Vagina (tissue), 2 donors: ENCODE measurements around the gene COTL1. TPM values are rescaled to one million over a fixed set of nuclear protein-coding genes. Genes with fewer than 3 reads are reported as not detected.

ENCODE experiments used
- DNase-seq, 2 donors: peaks; one replicate each; pipeline ENCODE4 v3.0.0-alpha.2; 2017; ENCODE audit errors: extremely low spot score in 2 of 2
- H3K27ac ChIP-seq: fragments of 200-600 bp; sonication (generic); one replicate; pipeline ENCODE4 v1.5.1; 2019
- H3K27me3 ChIP-seq: fragments of 200-600 bp; sonication (generic); one replicate; pipeline ENCODE4 v1.5.1; 2019
- H3K36me3 ChIP-seq, 2 donors: fragments of 200-600 bp; sonication (generic); one replicate each; pipeline ENCODE4 v1.5.1; 2017 to 2019
- H3K4me1 ChIP-seq: fragments of 200-600 bp; sonication (generic); one replicate; pipeline ENCODE4 v1.5.1; 2019
- H3K4me3 ChIP-seq, 2 donors: fragments of 200-600 bp; sonication (generic); 1 replicate in 1 of 2; 2 replicates in 1 of 2; pipeline ENCODE4 v1.5.1; 2016 to 2019
- H3K9me3 ChIP-seq: fragments of 200-600 bp; sonication (generic); one replicate; pipeline ENCODE4 v1.5.1; 2019
- CTCF ChIP-seq, 3 experiments: fragments of 450-650 bp in 2 of 3; fragments of 200-600 bp in 1 of 3; sonication (generic) in 1 of 3; IDR thresholded peaks; one replicate each; pipeline ENCODE4 v1.5.1; 2017 to 2019; ENCODE audit warnings: antibody characterized with exemption in 3 of 3, mild to moderate bottlenecking in 2 of 3, moderate library complexity in 2 of 3
- POLR2A ChIP-seq, 2 donors: fragments of 450-650 bp; IDR thresholded peaks; one replicate each; pipeline ENCODE4 v1.6.1; 2017; ENCODE audit warnings: antibody characterized with exemption in 2 of 2, mild to moderate bottlenecking in 2 of 2, moderate library complexity in 2 of 2
- POLR2AphosphoS5 ChIP-seq, 2 donors: sonication (generic); formaldehyde crosslinking; IDR thresholded peaks; one replicate each; pipeline ENCODE4 v1.9.0; 2017; ENCODE audit warnings: antibody characterized with exemption in 2 of 2, mild to moderate bottlenecking in 2 of 2, low read depth in 1 of 2; ENCODE audit not compliant: insufficient read depth in 1 of 2
- intact Hi-C: fragments of 100-400 bp; cut with DNase I; formaldehyde crosslinking; loops from one replicate; pipeline ENCODE4 v1.15.1; 2023
- total RNA-seq: library from RNA; depleted of rRNA; stranded (reverse); fragments of >200 nt; gene quantifications from one replicate; pipeline ENCODE4 v1.2.3, GENCODE V29; 2016

Gene COTL1
- total RNA-seq, 1 donor from 2014 or later: 67.8 TPM

- no peak for DNase-seq
- intact Hi-C loops: no loop called here
- TF ChIP-seq CTCF (IDR thresholded peaks at IDR 0.05): no peak
- no peak for TF ChIP-seq POLR2A (IDR thresholded peaks at IDR 0.05)
- no peak for TF ChIP-seq POLR2AphosphoS5 (IDR thresholded peaks at IDR 0.05; ENCODE audit: insufficient read depth in 1 of 2, low read depth in 1 of 2)
- Histone ChIP-seq H3K27me3 (no peaks in the 10 kb centered on the region), H3K27ac (no peak overlapping the region), H3K9me3 (no peaks in the 10 kb centered on the region), H3K36me3 (no peaks in the 10 kb centered on the region), H3K4me1 (peaks cover 8% of the 10 kb centered on the region), H3K4me3 (no peak overlapping the region)
These were observed 8.2 kb downstream of the COTL1 start for GRCh38 chr16:84609563-84610177.

DNA sequence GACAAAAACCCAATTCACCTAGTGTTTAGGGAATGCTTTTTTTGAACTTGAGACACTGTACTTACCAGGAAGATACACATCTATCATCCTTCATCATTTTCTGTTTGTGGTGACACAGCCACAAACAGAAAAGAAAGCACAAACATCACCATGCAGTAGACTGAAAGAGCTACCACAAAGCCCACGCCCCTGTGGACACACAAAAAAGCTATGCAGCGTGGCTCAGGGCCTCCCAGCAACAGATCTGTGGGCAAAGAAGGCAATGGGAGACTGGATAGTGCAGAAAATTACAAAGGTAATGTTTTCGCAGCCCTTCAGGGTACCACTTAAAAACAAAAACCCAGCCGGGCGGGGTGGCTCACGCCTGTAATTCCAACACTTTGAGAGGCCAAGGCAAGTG is 9.6 kb downstream of the COTL1 start:
- H3K27me3 ChIP-seq: no peaks in the 10 kb centered on the region
- no peak for DNase-seq
- no peaks in the 10 kb centered on the region for H3K36me3 ChIP-seq
- intact Hi-C loops: no loop called here
- H3K4me1 ChIP-seq: peaks cover 13% of the 10 kb centered on the region
- no peak overlapping the region for H3K4me3 ChIP-seq
- no peaks in the 10 kb centered on the region for H3K9me3 ChIP-seq
- no peak overlapping the region for H3K27ac ChIP-seq
- TF ChIP-seq POLR2AphosphoS5 (IDR thresholded peaks at IDR 0.05; ENCODE audit: insufficient read depth in 1 of 2, low read depth in 1 of 2) (no peak), POLR2A (IDR thresholded peaks at IDR 0.05) (no peak)

- H3K36me3 ChIP-seq: no peaks in the 10 kb centered on the region
- H3K4me3 ChIP-seq: no peak overlapping the region
- H3K27ac ChIP-seq: no peak overlapping the region
- TF ChIP-seq POLR2AphosphoS5 (IDR thresholded peaks at IDR 0.05; ENCODE audit: insufficient read depth in 1 of 2, low read depth in 1 of 2): no peak
- no peak for TF ChIP-seq POLR2A (IDR thresholded peaks at IDR 0.05)
- no peak for TF ChIP-seq CTCF (IDR thresholded peaks at IDR 0.05)
- peaks cover 19% of the 10 kb centered on the region for H3K4me1 ChIP-seq
- no peaks in the 10 kb centered on the region for H3K9me3 ChIP-seq
- no peak for DNase-seq
- intact Hi-C loops: no loop called here
- no peaks in the 10 kb centered on the region for H3K27me3 ChIP-seq
These were observed 10.2 kb downstream of the COTL1 start for GRCh38 chr16:84607694-84608093.

DNA sequence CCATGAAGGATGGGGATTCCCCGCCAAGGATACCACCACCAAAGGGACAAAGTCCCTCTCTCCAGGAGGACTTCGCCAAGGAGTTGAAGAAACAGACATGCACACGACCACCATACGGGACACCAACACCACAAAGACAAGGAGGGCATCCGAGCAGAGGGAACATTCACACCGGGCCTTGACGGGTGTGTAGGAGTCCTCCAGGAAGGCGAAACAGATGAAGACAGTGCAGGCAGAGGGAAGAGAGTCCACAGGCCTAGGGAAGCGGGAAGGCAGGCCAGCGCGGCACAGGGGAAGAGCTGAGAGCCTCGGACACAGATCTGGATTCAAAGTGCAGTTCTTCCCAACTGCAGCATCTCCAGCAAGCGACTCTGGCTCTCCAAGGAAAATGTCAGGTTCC is 10.8 kb downstream of the COTL1 start:
- no peaks in the 10 kb centered on the region for H3K9me3 ChIP-seq
- intact Hi-C loops: no loop called here
- H3K27me3 ChIP-seq: no peaks in the 10 kb centered on the region
- no peak overlapping the region for H3K27ac ChIP-seq
- no peaks in the 10 kb centered on the region for H3K36me3 ChIP-seq
- H3K4me1 ChIP-seq: peaks cover 22% of the 10 kb centered on the region
- TF ChIP-seq POLR2AphosphoS5 (IDR thresholded peaks at IDR 0.05; ENCODE audit: insufficient read depth in 1 of 2, low read depth in 1 of 2) (no peak), CTCF (IDR thresholded peaks at IDR 0.05) (no peak), POLR2A (IDR thresholded peaks at IDR 0.05) (no peak)
- no peak overlapping the region for H3K4me3 ChIP-seq
- no peak for DNase-seq

DNA sequence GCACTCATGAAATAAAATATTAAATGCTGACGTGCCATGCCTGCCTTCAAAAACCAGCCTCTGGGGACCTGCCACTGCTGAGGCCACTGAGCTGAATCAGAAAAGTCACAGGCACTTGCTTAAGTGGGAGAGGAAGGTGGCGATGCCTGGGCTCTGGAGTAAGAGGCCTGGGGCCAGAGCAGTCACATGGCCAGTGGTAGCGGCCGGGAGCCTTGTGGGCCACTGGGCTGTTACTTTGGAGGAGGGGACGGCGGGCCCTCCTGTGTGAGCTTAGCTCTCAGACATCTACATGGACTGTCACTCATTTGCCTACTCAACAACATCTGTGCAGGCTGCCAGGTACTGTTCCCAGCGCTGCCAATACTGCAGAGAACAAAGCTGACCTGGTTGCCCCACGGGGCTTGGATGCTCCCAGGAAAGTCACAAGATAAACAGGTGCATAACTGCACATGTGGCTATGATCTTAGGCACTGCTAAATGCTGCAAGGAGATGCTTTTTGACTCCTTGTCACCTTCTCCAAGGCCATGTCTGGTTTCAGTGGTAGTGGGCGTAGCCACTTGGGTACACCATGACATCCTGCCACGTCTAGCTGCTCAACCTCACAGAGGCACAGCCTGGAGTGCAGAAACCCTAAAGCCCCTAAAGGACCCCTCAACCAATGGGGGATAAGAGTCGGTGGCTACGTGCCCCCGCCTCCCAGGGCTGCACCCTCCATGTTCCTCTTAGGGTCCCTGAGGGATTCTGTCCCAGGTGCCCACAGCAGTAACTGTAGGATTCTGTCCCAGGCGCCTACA is 11.6 kb downstream of the COTL1 start:
- H3K27me3 ChIP-seq: no peaks in the 10 kb centered on the region
- H3K27ac ChIP-seq: no peak overlapping the region
- intact Hi-C loops: no loop called here
- no peaks in the 10 kb centered on the region for H3K36me3 ChIP-seq
- H3K4me1 ChIP-seq: peaks cover 22% of the 10 kb centered on the region
- no peak for DNase-seq
- H3K4me3 ChIP-seq: no peak overlapping the region
- no peak for TF ChIP-seq CTCF (IDR thresholded peaks at IDR 0.05)
- no peaks in the 10 kb centered on the region for H3K9me3 ChIP-seq
